Measurements from ENCODE around the gene IL34. TPM values are rescaled to one million over a fixed set of nuclear protein-coding genes. Genes with fewer than 3 reads are reported as not detected.

The IL34 gene
- total RNA-seq, 1 donor from 2014 or later = 2.0 TPM

- DNase-seq (ENCODE audit: low read depth in 2 of 2) = no peak
Observed at GRCh38 chr16:70700101-70701020, 54.0 kb downstream of the IL34 start.

- DNase-seq (ENCODE audit: low read depth in 2 of 2) = no peak
Observed at GRCh38 chr16:70701036-70701435, 54.7 kb downstream of the IL34 start.

DNA sequence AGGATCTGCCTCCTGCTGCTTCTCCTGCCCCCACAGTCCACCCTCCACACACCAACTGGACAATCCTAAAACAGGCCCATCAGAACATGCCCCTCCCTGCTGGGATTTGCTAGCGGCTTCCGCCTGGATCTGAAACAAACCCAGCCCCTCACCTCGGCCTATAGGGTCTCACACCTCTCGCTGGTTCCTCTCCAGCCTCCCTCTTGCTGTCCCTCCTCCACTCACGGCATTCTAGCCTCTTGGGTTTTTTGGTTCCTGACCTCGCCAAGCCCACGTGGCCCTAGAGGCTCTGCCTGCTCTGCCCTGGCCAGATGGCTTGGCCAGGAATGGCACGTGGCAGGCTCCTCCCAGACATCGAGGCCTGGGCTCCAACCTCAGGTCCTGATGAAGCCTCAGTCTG is 55.2 kb downstream of the IL34 start:
- no peak for DNase-seq (ENCODE audit: low read depth in 2 of 2)

GRCh38 chr16:70701998-70702397 is 55.6 kb downstream of the IL34 start:
- no peak for DNase-seq (ENCODE audit: low read depth in 2 of 2)

DNA sequence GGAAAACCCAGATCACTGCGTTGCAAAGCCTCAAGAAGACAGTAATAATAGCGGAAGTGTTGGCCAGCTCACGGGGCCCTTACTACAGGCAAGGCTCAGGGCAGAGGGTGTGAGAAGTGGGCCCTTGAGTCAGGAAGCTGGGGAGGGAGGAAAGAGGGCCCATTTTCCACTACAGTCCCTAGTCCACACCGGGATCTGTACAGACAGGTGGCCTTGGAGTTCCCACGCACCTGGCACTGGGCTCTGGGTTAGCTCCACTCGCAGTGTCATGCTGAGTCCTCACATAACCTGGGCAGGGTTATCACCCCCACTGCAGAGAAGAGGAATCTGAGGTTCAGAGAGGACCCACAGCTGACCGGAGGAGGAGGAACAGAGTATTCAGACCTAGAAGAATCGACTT is 56.3 kb downstream of the IL34 start:
- DNase-seq (ENCODE audit: low read depth in 2 of 2) = no peak

- peak in 1 of 2 donors; percentile 58 for DNase-seq (ENCODE audit: low read depth in 2 of 2)
Observed at GRCh38 chr16:70703041-70703834, 56.9 kb downstream of the IL34 start.

DNA sequence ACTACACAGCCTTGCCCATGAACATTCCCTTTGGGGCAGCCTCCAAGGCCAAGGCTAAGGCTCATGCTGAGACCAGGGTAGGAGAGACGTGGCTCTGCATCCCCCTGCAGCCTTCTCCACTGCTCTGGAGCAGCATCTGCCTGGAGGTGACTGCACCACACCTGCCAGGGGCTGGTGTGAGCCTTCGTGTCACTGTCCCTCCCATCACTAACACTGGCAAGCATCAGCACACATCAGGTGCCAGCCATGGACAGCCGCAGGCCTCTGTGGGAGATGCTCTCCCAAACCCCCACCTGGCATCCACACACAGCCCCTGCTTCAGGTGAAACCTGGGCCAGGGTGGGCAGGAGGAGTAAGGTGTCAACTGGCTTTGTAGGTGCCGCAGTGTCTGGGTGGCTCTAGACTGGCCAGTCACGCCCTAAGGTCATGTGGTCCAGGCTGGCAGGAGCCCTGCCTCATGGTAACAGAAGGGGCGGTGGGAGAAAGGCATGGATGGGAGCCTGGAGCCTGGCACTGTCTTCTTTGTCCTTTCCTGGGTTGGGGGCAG is 57.5 kb downstream of the IL34 start:
- no peak for DNase-seq (ENCODE audit: low read depth in 2 of 2)

DNA sequence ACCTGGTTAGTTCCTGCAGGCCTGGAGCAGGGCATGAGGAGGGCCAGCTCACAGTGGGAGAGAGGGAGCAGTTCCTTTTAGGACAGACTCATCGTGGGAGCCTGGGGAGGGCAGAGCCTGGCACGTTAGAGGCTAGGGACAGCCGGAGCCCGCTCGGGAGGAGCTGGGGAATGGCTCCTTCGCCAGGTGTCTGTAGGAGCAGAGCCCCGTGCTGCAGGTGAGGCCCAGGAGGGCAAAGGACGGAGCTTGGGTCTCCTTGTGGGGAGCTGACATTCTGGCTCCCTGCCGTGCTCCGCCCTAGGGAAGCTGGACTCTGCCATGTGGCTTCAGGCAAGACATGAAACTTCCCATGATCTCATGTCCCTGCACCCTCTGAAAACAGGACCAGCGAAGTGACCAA is 58.2 kb downstream of the IL34 start:
- no peak for DNase-seq (ENCODE audit: low read depth in 2 of 2)

DNA sequence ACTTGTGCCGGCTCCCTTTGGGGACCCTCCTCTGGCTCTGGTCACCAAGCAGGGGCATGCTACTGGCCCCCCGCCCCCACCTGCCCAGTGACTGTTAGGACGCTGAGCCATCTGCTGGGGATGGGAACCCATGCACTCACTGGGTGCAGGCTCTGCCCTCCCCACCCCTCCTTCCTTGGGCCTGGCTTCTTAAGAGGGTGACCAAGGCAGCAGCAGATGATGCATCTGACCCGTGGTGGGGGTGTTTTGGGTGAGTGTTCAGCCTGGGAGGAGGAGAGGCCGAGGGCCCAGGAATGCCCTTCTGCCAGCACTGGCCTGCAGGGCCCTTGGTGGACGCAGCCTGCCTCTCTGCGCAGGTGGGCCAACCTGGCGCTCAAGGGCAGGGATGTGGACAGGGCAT is 58.7 kb downstream of the IL34 start:
- no peak for DNase-seq (ENCODE audit: low read depth in 2 of 2)

GRCh38 chr16:70706948-70707465 is 60.6 kb downstream of the IL34 start:
- DNase-seq (ENCODE audit: low read depth in 2 of 2) = peak in 1 of 2 donors; percentile 59

GRCh38 chr16:70708366-70709246 is 62.2 kb downstream of the IL34 start:
- peak in 1 of 2 donors; percentile 30 for DNase-seq (ENCODE audit: low read depth in 2 of 2)

DNA sequence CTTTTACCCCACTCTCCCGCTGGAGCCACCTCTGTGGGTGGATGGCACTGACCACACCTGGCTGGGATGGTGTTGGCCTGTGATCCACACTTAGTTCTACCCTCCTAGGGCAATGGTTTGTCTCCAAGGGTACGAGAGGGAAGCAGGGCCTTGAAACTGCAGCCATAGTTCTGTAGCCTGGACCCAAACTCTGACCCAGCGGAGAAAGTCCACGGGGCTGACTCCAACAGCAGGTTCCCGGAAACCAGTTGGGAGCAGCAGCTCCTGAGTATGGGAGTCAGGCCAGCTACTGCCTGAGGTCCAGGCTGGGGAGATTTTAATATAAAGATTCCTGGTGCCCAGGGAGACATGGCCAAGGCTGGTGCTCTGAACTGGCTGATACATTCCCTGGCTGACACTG is 63.1 kb downstream of the IL34 start:
- no peak for DNase-seq (ENCODE audit: low read depth in 2 of 2)

- DNase-seq (ENCODE audit: low read depth in 2 of 2) = no peak
Observed at GRCh38 chr16:70709942-70710341, 63.6 kb downstream of the IL34 start.

Other genes starting within 250 kb of the IL34 start
- gene ST3GAL2, start 207.5 kb upstream of the IL34 start, total RNA-seq = 29.0 and 37.9 TPM in 2 replicates
- gene FCSK, start 192.0 kb upstream of the IL34 start, total RNA-seq = 6.8 and 9.7 TPM in 2 replicates
- gene COG4, start 123.0 kb upstream of the IL34 start, total RNA-seq = 59.5 and 71.8 TPM in 2 replicates
- gene SF3B3, start 122.7 kb upstream of the IL34 start, total RNA-seq = 39.2 and 50.8 TPM in 2 replicates
- gene MTSS2, start 39.5 kb downstream of the IL34 start, total RNA-seq = 7.8 and 11.1 TPM in 2 replicates
- gene VAC14, start 154.6 kb downstream of the IL34 start, total RNA-seq = 14.2 and 17.9 TPM in 2 replicates